HG02938 (cell line): Measurements from ENCODE around the gene YWHAE.
"Not testable (repeated sequence)": the region's sequence is repeated elsewhere in the genome, so short reads cannot be mapped to it uniquely, and the experiment has no call there.

Experiments used
- ATAC-seq: cut with Tn5 transposase; IDR thresholded peaks from one replicate; pipeline ENCODE4 v1.9.1; 2021; ENCODE audit warnings: mild to moderate bottlenecking, moderate library complexity; ENCODE audit not compliant: unreplicated experiment

Gene YWHAE

DNA sequence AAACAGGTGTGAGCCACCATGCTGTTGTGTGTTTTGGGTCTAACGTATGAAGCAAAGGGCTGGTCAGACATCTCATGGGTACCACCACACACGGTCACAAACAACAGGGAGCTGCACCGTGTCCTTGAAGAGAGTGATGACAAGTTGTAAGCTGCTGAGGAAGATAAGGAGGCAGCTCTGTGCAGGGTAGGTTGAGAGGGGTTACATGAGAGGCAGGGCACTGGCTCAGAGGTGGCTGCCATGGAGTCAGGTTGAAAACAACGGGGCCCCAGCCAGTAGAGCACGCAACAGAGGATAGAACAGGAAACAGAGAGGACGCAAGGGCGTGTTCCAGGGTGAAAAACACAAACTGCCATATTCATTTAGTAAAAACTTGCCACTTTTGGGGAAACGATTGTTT lies 68.3 kb downstream of the YWHAE start:
- ATAC-seq: no peak

DNA sequence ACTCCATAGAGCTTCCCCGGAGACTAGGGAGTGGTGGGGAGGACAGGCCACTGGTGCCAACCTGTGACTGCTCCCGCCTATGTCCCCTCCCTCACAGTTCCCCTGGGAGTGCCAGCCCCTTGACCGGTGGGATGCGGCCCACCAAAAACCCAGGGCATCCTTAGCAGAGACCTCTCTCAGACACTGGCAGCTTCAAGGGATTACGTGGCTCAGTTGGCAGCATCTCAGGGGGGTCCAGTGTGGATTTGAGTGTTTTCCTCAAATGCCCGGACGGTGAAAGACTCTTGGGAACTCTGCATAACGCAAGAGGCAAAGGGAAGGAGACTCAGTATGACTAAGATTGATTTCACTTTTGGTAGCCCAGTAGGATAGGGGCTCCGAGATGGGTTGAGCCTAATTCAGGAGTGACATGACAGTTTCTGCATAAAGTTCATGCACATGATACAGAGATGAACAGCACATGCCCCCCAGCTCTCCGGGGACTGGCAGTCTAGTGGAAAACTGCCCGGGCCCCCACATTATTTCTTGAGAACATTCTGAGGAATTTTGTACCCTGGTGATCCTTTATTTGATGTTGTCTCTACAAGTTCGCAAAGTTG lies 70.2 kb downstream of the YWHAE start:
- no peak for ATAC-seq

DNA sequence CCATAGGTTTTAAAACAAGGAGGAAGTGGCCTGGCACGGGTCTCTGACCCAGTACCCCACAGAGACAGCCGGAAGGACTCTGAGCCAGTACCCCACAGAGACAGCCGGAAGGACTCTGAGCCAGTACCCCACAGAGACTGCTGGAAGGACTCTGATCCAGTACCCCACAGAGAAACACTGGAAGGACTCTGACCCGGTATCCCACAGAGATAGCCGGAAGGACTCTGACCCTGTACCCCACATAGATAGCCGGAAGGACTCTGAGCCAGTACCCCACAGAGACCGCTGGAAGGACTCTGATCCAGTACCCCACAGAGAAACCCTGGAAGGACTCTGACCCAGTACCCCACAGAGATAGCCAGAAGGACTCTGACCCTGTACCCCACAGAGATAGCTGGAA lies 71.6 kb downstream of the YWHAE start:
- ATAC-seq: no peak

DNA sequence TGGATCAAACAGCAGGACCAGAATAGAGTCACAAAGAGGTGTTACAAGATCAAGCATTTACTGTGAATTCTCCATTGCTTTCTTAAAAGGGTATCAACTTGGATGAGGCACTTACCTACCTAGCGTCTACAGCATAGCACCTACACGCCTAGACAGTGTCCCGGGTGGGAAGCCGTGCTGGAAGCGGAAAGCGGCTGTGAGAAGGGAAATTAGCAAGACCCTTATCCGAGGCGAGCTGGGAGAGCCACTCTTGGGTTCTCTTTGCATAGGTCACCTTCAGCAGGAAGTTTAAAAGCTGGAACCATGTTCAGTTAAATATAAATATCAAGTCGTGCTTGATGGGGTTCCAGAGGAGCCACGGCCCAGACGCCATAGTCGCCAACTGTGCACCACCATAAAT lies 74.3 kb downstream of the YWHAE start:
- no peak for ATAC-seq

GRCh38 chr17:1324201-1324771 lies 75.7 kb downstream of the YWHAE start:
- ATAC-seq: no peak

DNA sequence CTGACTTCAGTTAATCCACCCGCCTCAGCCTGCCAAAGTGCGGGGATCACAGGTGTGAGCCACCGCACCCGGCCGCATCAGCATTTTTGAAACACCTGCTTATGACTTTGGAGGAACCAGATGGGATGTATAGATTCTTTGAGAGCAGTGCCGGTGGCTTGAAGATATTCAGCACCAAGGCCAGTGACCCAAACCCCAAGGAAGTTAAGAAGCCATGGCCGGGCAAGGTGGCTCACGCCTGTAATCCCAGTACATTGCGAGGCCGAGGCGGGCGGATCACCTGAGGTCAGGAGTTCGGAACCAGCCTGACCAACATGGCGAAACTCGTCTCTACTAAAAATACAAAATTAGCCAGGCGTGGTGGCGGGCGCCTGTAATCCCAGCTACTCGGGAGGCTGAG lies 76.7 kb downstream of the YWHAE start:
- no peak for ATAC-seq

DNA sequence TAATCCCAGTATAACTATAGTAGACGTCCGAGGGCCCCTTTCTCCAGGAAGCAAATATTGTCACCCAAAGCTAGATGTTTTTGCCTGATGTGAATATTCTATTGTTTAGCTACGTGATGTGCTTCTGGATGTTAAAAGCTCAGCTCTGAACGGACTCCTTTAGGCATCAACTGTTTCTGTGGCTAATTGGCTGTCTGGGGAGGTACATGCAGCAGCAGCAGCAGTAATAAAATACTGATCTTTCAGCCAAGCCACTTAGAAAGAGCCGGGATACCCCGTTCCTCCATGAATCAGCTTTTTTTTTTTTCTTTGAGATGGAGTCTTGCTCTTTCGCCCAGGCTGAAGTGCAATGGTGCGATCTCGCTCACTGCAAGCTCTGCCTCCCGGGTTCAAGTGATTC lies 77.5 kb downstream of the YWHAE start:
- ATAC-seq: no peak

GRCh38 chr17:1322014-1322428 lies 78.0 kb downstream of the YWHAE start:
- ATAC-seq: no peak

GRCh38 chr17:1315891-1316403 lies 84.1 kb downstream of the YWHAE start:
- ATAC-seq: no peak

GRCh38 chr17:1315409-1315808 lies 84.6 kb downstream of the YWHAE start:
- ATAC-seq: no peak

DNA sequence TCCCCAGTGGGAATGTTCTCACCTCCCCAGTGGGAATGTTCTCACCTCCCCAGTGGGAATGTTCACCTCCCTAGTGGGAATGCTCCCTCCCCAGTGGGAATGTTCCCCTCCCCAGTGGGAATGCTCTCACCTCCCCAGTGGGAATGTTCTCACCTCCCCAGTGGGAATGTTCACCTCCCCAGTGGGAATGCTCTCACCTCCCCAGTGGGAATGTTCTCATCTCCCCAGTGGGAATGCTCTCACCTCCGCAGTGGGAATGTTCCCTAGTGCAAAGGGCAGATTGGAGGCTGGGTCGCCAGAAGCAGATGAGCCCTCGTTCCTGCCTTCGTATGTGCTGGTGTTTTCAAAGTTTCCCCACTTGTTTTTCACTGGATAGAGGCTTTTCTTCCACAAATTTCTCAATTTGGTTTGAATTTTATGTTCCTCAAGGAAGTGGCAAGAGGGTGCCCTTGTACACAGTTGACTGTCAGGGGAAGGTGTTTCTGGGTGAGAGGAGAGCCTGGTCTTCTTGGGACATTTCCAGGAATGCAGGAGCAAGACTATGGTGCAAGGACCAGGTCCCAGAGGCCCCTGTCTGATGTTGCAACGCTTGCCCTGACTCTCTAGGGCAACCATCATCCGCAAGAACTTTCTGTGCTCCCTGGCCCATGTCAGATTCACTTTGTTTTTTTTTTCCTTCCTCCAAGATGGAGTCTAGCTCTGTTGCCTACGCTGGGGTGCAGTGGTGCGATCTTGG lies 86.6 kb downstream of the YWHAE start:
- ATAC-seq: no peak

DNA sequence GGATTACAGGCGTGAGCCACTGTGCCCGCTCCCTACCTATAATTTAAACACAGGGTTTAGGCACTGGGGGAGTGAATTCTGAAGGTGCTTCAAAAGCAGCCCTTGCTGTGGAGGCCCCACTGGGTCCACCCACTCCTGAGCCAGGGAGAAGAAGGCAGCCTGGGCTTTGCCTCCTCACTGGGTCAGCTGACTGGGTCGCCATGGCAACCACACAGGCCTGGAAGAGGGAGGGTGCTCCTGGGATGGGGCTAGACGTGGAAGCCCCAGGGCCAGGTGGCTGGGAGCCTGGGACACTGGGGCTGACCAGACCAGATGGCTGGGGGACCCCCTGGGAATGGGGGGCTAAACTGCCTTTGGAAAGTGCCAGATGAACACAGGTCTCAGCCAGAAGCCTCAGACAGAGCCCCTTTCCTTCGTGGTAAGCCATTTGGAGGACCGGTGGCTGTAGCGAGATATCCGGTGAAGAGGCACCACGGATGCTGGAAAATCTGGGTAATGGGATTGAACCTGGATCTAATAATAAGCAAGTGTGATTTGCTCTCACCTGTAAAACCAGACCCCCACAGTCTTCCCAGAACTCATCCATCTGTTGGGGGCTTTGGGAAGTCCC lies 87.7 kb downstream of the YWHAE start:
- ATAC-seq: no peak

GRCh38 chr17:1307829-1308228 lies 92.2 kb downstream of the YWHAE start:
- not testable (repeated sequence) for ATAC-seq

DNA sequence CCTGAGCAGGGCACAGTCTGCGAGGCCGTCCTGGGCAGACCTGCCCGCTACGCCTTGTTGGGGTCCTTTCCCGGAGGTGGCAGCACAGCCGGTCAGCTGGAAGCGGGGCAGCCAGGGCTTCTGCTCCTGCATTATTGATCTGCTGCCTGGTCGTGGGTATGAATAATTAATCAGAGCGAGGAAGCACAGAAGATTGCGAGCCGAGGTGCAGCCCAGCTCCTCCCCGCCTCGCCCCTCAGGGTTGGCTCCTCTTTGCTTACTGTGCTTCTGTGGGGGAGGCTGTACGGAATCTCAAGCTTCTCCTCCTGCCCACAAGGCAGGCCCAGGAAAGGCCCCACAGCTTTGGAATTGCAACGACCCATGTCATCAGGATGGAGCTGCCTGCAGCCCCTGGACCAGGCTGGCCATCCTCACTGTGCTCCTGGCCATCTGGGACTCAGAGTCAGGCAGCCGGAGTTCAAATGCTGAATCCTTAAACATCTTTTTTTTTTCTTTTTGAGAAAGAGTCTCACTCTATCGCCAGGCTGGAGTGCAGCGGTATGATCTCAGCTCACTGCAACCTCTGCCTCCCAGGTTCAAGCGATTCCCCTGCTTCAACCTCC lies 95.0 kb downstream of the YWHAE start:
- no peak for ATAC-seq

DNA sequence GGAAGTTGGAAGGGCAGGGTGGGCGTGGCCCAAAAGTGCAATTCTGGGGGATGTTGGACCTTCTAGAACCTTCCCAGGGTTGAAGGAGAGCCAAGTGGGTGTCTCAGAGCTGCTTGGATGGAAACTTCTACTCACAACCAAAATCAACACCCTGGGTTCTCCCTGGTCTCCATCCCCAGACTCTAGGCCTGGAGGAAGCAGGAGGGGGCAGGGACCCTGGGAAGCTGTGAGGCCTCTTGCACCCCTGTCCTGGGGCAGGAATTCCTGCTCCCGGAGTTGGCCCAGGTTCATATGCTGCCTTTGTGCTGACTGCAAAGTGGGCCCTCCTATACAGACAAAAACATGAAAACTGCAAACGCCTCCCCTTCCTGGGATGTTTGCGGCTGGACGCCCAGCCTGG lies 95.5 kb downstream of the YWHAE start:
- ATAC-seq: no peak

DNA sequence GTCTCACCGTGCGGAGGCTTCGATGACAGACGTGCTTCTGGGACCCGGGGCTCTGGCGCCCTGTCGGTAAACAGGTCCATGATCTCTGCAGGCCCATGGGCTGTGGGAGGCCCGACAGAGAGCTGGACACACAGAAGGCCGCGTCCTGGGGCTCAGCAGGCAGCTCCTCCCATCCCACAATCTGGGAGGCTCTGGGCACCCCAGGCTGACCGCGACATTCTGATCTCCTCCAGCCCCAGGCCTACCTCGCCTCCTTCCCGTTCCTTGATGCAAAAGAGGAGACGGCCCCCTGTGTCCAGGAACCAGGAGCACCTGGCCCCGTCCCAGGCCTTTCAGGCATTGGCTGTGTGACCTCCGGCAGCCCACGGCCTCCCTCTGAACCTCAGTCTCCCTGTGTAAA lies 97.3 kb downstream of the YWHAE start:
- no peak for ATAC-seq

- ATAC-seq: no peak
Observed at GRCh38 chr17:1301546-1301945, 98.5 kb downstream of the YWHAE start.

- no peak for ATAC-seq
Observed at GRCh38 chr17:1300371-1300905, 99.6 kb downstream of the YWHAE start.

DNA sequence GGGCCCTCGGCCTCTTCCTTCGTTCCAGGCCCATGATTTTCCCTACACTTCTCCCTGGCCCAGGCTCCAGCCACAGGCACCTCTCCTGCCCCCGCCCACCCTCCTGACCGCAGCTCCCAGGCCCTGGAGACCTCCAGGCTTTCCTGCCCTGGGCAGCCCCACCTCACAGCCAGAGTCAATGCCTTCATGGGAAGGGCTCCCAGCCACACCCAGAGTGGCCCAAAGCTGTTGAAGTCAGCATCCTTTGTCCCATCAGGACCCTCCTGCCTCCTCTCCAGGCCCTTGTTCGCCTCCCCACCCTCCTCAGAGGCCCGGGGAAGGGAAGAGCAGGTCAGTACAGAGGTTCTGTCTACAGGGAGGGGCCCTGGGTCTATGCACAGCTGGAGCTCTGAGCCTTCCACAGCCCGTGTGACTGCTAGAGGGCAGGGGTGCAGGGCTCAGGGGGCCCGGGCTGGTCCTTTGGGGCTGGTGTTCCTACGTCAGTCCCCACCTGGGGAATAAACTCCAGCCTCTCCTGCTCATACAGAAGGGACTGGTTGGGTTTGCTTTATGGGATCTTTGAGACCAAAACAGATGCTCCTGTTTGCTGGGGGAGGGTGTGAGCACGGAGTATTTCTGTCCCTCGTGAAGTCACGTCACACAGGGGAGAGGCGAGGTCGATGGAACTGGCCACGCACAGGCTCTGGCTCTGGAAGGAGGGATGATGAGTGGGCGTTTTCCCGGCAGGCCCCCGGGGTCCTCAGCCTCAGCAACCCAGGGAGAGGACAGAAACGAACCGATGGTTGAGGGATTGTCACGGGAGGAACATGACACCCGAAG lies 100.3 kb downstream of the YWHAE start:
- ATAC-seq: no peak

DNA sequence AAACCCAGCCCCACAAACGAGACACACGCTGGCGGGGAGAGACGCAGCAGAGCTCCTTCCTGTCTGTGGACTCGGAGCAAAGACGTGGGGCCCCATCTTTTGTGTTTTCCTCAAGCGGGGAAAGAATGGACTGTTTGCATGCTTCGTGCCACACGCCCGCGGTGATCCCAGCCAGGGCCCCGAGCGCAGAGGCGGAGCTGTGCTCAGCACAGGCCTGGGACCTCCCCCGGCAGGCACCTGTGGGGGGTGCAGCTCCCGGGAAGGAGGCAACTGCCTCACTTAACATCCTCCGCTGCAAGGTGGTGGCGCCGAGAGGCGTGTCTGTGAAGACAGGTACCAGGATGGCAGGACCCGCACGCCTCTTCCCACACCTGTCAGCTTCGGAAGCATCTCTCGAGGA lies 101.4 kb downstream of the YWHAE start:
- ATAC-seq: no peak
